ENCODE measurements around the gene SIVA1. TPM values are rescaled to one million over a fixed set of nuclear protein-coding genes. Genes with fewer than 3 reads are reported as not detected.

SIVA1 gene
- polyA plus RNA-seq, 12 donors = 39.2 to 76.0 (median 55.4) TPM; not detected in 1

DNA sequence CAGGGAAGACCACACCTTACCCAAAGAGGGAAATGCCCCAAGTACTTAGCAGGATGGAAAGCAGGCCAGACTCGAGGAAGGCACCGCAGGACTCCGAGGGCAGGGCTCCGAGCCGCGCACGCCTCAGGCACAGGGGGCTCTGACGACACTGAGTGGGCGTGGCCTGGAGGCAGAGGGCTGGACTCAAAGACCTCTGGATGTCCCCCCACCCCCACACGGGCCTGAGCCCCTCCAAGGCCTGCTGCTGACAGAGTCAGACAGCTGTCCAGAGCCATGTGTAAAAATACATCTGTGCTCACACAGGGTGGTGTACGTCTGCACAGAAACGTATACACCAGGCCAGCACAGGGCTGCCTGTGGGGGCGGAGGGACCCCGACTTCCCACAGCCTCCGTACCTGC lies 41.2 kb downstream of the SIVA1 start:
- DNase-seq = no peak

DNA sequence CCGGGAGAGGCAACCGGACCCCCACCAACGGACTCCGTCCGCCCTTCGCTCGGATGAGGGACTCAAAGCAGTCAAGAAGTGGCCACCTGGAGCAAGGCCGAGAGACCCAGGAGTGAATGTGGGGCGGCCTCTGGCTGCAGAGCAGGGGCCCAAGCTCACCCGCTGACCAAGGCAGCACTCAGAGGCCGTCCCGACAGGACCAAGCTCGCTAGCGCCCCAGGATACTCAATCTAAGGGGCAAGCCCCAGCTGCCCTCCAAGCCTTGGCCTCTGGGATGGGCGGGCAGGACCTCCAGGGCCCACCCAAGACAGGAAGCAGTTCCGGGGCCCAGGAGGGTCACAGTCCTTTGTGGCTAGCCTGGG lies 41.7 kb downstream of the SIVA1 start:
- DNase-seq = no peak

DNA sequence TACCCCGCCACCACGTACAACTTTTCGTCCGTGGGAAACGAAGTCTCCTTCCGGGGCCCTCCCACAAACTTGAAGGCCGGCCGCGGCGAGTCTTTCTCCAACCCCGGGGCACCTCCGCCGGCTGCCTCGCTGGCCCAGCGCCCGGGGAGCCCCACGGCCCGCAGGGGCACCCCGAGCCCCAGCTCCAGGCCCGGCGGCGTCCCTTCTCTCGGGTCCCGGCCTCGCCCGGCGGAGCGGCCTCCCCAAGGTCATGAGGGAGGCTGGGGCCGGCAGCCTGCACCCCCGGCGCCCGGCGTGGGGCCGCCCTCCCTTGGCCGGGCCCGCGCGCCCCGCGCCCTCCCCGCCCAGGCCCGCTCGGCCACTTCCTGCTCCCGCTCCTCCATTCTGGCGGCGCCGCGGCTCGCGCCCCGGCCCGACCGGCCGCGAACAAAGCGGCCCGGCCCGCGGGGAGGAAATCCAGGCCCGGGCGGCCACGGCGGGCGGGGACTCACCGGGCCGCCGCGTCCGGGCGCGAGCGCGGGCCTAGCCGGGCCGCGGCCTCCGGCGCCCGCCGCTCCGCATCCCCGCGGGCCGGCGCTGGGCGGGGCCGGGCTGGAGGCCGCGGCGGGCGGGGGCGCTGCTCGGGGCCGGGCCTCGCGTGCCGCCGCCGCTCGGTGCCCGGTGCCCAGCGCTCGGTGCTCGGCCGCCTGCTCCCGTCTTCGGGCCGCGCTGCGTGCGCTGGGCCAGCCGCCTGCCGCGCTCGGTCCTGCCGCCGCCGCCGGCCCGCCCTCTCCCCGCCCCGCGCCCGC lies 42.2 kb downstream of the SIVA1 start, which contains the start of gene AKT1:
AKT1 (minus strand) TSS at position 756 of the 788 bp plus-strand sequence. CDS start 3,105 bp downstream, outside the sequence.
- DNase-seq = no peak

DNA sequence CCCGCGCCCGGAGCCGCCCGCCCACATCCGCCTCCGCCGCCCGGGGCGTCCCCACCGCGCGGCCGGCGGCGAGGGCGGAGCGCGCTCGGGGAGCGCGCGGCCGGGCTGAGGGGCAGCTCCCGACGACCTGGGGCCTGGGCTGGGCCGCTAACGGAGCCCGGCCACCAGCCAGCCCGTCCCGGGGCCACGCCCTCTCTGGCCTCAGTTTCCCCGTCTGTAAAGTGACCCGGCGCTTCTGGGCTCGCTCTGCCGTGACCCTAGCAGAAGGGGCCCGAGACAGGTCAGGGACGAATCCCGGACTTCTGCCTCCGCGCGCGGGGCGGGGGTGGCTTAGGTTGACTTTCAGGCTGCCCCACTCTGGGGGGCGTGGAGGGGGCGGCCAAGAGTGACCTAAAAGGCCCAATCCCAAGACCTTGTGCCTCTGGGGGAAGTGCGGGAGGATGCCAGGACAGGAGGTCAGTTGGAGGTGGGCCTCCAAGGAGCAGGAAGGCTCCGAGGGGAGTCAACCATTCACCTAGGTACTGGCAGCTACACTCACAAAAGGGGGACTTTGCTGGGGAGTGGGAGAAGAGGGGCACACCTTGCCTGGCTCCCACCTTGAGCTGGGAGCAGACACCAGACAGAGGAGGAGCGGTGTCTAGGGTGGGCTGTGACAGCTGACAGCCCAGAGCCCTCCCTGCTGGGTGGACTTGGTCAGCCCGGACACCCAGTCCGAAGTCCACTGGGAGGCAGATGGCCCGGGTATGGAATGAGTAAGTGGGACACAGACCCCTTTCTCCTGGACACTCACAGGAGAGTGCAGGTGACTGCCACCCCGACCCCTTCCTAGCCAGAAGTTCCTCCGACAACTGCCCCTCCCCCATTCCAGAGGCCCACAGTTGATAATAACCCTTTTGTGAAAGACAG lies 43.1 kb downstream of the SIVA1 start:
- no peak for DNase-seq

DNA sequence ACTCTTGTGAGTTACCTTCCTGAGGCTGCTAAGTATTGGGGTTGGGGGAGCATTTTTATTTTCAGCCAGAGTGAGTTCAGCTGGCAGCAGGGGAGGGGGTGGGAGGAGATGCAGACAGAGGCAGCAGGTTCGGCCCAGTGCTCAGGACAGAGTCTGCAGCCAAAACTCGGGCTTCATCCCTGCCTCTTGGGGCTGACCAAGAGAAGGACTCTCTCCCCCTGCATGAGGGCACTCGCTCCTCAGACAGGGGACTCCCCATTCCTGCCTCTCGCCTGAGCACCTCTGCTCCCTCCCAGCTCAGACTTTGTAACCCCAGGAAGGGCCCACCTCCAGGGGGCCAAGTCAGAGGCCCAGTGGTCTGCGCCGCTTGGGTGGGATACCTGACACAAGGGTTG lies 43.7 kb downstream of the SIVA1 start:
- no peak for DNase-seq

DNA sequence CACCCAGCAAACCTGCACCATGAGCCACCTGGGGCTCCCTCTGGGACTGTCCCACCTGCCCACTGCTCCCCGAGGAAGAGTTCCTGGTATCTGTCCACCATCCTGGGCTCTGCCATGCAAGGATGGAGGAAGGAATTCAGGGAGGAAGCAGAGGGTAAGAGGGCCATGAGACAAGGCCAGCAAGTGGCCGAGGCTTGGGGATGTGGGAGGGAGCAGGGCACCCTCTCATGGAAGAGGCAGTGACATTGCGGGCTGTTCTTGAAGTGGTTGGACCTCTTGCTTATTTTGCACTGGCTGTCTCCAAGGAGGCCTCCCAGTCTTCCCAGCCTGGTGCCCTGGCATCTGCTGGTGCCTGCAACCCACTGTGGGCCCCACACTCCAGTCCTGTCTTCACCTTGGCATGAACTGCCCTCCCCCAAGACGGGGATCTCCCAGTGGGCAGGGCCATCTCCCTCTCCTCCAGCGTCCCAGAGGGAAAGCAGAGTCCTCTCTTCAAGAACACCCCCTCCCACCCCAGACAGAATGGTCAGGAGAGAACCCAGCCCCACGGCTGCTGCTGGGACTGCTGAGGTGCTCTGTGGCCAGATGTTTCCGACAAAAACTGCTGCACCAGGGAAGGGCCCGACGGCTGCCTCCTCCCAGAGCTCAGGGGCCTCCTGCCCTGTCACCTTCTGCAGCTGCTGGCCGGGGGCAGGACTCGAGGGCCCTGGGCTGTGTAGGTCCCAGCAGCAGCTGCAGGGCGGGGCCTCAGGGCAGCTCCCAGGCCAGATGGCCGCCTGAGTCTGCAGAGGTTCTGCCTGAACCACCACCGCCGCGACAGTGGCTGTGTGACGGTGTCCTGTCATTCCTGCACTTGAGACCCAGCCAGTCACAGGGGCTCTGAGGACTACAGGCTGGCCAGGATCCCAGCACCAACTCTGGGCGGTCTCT lies 44.4 kb downstream of the SIVA1 start:
- DNase-seq = peak; percentile 54

DNA sequence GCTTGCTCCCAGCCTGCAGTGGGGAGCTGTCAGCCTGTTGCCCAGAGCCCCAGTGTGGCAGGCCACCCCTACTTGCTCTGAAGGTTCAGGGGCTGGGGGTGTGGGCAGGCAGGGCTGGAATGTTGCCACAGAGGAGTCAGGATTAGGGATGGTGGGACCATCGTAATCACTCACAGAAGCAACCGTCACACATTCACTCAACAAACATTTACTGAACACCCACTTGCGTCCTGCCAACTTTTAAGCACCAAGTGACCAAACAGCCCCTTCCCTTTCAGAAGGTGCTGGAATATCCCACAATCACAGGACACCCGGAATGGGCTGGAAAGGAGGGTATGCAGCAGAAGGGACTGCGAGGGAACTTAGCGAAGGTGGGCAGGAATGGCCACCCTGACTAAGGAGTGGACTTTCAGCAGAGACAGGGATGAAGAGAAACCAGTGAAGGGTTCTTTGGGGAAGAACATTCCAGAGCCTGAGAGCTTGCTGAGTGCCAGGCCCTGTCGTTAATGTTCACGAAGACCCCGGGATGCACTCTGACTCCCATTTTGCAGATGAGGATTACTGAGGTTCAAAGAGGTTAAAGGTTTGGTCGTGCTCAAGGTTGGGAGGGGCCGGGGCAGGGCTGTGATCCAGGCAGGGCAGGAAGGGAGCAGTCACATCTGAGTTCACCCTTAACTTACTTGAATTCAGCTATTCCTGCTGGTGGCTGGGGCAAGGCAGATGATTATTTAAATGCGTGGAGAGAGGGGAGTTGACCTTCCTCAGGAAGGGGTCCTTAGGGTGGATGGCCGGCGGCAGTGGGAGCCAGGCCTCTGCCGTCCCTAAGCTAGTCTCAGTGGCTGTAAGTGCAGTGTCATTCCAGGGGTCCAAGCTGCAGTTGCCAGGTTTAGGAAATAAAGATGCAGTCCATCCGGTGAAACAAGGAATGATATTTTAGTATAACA lies 45.6 kb downstream of the SIVA1 start:
- DNase-seq = no peak

DNA sequence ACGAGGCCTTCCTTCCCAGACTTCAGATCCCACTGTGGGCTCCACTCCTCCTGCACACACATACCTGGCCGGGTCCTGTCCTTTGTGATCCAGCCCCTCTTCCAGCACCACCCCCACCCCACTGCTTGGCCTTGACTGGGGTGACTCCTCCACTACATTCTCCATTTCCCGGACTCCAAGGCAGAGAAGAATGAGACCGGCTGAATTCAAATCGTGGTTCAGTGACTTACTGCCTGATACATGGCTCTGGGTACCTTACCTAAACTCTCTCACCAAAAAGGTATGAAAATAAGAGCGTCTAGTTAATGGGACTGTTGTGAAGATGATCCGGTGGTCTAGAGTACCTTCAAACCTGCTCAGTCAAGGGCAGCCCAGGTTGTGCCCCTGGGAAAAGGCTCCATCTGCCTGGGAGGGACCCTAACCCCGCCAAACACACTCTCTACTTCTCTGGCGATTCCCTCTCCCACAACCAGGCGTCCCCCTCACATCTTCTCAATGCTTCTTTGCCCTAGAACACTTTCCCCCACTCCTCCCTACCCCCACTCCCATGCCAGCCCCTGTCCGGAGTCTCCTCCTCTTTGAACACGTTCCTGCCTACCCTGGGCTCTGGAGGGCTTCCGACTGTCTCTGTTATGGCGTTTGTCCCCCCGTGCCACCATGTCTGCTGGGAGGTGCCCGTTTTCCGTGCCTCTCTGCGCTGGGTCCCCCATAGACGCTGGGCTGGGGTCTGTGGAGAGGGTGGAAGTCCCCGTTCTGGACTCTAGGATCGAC lies 46.5 kb downstream of the SIVA1 start:
- peak; percentile 51 for DNase-seq

DNA sequence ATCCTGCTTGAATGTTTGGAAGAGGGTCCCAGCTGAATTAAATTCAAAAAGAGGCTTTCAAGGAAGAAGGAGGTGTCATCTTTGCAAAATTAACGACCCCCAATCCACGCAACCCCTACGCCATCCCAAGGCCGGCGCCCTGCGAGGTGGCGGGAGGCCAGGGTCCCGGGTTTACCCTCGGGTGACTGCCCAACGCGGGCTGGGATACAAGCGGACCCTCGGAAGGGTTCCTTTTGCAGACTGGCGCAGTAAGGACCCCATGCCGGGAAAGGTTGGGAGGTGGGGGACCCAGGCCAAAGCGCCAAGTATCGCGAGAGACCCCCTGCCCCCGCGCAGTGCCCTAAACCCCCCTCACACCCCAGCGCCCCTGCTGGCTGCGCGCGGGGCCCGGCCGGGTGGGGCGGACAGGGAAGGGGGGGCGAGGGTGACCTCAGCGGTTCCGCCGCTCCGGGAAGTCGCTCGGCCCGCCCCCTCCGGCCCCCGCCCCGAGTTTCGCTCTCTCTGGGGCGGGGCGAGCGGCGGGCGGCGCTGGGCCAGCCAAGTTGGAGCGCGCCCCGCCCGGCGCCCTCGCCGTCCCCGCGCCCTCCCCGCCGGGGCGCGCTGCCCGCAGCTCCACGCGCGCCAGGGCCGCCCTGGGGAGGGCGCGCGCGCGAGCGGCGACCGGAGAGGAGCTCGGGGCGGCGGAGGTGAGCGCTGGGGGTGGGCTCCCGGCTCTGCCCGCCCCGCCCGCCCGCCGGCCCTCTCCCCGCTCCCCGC lies 47.2 kb downstream of the SIVA1 start:
- peak; percentile 78 for DNase-seq

DNA sequence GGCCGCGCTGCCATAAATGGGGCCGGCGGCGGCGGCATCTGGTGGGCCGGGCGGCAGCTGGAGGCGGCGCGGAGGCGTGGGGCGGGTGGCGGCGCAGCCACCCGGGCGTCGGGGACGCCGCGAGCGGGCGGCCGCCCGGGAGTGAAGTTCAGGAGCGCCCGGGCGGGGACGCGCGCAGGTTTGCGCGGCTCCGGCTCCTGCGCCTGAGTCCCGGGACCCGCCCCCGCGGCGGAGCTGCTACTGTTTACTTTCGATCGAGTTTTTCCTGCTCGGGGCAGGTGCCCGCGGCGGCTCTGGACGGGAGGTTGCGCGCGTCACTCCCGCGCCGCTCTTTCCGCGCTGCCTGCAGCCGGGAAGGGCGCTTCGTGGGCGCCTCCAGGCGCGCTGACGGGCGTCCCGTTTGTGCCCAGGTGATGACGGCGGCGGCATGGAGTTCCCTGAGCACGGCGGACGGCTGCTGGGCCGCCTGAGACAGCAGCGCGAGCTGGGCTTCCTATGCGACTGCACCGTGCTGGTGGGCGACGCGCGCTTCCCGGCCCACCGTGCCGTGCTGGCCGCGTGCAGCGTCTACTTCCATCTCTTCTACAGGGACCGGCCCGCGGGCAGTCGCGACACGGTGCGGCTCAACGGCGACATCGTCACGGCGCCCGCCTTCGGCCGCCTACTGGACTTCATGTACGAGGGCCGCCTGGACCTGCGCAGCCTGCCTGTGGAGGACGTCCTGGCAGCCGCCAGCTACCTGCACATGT lies 48.0 kb downstream of the SIVA1 start, which contains the start of gene ZBTB42:
ZBTB42 (plus strand) TSS at position 331 of the 749 bp plus-strand sequence; CDS start at position 428, 97 bp downstream.
- DNase-seq = no peak

DNA sequence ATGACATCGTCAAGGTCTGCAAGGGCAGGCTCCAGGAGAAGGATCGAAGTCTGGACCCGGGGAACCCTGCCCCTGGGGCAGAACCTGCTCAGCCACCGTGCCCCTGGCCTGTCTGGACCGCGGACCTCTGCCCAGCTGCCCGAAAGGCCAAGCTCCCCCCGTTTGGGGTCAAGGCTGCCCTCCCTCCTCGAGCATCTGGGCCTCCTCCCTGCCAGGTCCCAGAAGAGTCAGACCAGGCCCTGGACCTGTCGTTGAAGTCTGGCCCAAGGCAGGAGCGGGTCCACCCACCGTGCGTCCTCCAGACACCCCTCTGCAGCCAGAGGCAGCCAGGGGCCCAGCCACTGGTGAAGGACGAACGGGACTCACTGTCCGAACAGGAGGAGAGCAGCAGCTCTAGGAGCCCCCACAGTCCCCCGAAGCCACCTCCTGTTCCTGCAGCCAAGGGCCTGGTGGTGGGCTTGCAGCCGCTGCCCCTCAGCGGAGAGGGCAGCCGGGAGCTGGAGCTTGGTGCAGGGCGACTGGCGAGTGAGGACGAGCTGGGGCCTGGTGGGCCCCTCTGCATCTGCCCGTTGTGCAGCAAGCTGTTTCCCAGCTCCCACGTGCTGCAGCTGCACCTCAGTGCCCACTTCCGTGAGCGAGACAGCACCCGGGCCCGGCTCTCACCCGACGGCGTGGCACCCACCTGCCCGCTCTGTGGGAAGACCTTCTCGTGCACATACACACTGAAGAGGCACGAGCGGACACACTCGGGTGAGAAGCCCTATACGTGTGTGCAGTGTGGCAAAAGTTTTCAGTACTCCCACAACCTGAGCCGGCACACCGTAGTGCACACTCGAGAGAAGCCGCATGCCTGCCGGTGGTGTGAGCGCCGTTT lies 48.8 kb downstream of the SIVA1 start:
- no peak for DNase-seq

DNA sequence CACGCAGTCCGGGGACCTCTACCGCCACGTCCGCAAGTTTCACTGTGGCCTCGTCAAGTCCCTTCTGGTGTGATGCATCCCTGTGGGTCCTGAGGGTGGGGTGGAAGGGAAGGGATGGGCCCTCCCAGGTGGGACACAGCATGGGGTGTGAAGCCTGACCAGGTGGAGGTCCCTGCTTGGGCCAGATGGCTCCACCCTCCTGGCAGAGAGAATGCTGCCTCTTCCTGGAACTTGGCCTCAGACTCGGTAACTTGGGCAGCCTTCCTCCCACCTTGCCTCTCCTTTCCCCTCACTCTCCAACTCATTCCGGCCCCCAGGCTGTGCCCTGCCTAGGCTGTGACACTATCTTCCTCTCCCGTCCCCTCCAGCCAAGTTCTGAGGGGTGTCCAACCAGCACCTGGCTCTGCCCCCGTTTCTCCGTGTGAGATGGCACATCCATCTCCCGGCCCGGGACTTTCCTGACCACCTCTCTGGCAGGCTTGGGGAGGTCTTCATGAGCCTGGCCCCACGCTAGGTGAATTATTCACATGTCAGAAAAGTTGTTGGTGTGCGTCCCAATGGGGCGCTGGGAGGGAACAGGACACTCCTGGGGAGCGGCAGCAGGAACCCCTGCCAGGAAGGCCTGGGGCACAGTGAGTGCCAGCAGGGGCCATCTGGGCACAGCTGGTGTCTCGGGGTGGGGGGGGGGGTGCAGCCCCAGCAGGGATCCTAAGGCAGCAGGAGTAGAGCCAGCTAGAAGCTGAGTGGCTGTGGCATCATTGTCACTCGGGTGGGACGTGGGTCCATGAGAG lies 49.6 kb downstream of the SIVA1 start:
- no peak for DNase-seq

DNA sequence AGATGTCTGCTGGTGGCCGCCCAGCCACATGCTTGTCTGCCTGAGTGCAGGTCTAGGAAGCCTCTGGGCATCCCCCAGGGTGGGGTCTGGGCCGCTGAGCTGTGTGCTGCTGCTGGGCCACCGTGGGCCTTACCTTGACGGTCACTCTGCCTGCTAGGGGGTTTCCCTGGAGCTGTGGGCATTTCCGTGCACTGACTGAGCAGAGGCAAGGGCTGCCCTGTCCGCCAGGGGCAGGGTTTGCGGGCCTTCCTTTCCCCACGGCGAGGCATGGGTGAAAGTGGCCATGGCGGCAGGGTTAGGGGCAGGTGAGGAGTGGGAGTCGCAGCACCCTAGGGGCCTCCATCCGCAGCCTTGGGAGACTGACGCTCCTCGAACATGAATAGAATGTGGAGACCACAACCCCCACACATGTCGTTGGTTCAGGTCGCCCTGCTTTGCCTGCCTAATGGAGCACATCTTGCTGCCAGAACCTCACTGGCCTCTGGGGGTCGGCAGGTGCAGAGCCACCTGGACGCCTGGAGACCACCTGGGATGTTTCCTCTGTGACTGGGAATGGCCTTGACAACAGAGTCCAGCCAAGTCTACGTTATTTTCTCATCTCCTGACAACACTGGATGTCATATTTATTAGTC lies 50.4 kb downstream of the SIVA1 start:
- DNase-seq = no peak

DNA sequence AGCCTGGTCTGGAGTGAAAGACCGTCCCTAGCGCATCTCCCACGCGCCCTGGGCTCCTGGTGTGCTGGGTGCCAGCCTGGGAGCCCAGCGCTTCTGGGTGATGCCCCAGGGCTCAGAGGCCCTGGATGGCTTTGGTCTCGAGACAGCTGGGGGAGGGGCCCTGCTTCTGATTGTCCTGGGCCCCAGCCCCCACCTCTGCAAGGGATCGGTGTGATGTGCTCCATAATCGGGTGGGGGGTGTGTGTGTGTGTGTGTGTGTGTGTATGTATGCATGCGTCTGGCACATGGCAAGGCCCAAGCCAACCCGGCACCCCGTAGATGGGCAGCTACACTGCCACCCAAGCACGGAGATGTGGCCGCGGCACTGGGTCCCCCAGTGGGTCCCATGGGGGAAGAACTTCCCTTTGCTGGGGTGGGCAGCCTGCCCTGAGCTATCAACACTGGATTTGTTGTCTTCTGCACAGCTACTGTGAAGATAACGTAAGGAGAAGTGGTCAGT lies 51.0 kb downstream of the SIVA1 start:
- DNase-seq = no peak

Data from muscle of arm (tissue), 12 donors.